CD14-positive monocyte (primary cell): ENCODE results near the gene TOR4A. TPM values are rescaled to one million over a fixed set of nuclear protein-coding genes. Genes with fewer than 3 reads are reported as not detected.

ENCODE experiments used
- DNase-seq, 3 donors: peaks; one replicate each; pipeline ENCODE4 v3.0.0-alpha.2; 2011 to 2022
- H2AFZ ChIP-seq: 2 replicates; pipeline ENCODE4 v1.6.0; 2012; ENCODE audit warnings: mild to moderate bottlenecking, low read depth, low read length, inconsistent platforms; ENCODE audit not compliant: insufficient read depth, poor library complexity, severe bottlenecking
- H3K27ac ChIP-seq, 2 donors: 1 replicate in 1 of 2; 2 replicates in 1 of 2; pipeline ENCODE4 v1.5.1; 2012 to 2013; ENCODE audit warnings: low read length in 2 of 2, control low read depth in 1 of 2, inconsistent platforms in 1 of 2, low read depth in 1 of 2, mild to moderate bottlenecking in 1 of 2
- H3K27me3 ChIP-seq, 2 donors: one replicate each; pipeline versions ENCODE4 v1.6.0 to v1.6.1; 2011 to 2013; ENCODE audit warnings: low read length in 2 of 2; ENCODE audit not compliant: control insufficient read depth in 2 of 2, insufficient read depth in 2 of 2
- H3K36me3 ChIP-seq, 2 donors: replicated peaks in 1 of 2; 1 replicate in 1 of 2; 2 replicates in 1 of 2; pipeline versions ENCODE4 v1.5.1 to v1.6.1; 2012 to 2013; ENCODE audit warnings: low read length in 2 of 2, control low read depth in 1 of 2, inconsistent platforms in 1 of 2, mild to moderate bottlenecking in 1 of 2; ENCODE audit not compliant: insufficient read depth in 2 of 2, control insufficient read depth in 1 of 2
- H3K4me1 ChIP-seq, 2 donors: 1 replicate in 1 of 2; 2 replicates in 1 of 2; pipeline versions ENCODE4 v1.5.1 to v1.6.1; 2012 to 2013; ENCODE audit warnings: low read length in 2 of 2, control low read depth in 1 of 2, inconsistent platforms in 1 of 2, mild to moderate bottlenecking in 1 of 2, moderate library complexity in 1 of 2; ENCODE audit not compliant: insufficient read depth in 2 of 2, control insufficient read depth in 1 of 2
- H3K4me2 ChIP-seq: replicated peaks from 2 replicates; pipeline ENCODE3; 2012; ENCODE audit warnings: low read length, moderate library complexity, mild to moderate bottlenecking; ENCODE audit not compliant: poor library complexity, severe bottlenecking; ENCODE audit errors: extremely low read depth
- H3K4me3 ChIP-seq, 3 experiments: fragments of 200-600 bp in 1 of 3; sonication (generic) in 1 of 3; replicated peaks in 1 of 3; 1 replicate in 2 of 3; 2 replicates in 1 of 3; pipeline ENCODE4 v1.5.1; 2011 to 2013; ENCODE audit warnings: low read length in 3 of 3, mild to moderate bottlenecking in 3 of 3, control low read depth in 2 of 3, low read depth in 2 of 3, inconsistent platforms in 1 of 3, moderate library complexity in 1 of 3
- H3K79me2 ChIP-seq: 2 replicates; pipeline ENCODE4 v1.6.0; 2012; ENCODE audit warnings: mild to moderate bottlenecking, control low read depth, inconsistent platforms, low read length, moderate library complexity; ENCODE audit not compliant: insufficient read depth
- H3K9ac ChIP-seq: 2 replicates; pipeline ENCODE4 v1.6.0; 2017; ENCODE audit warnings: low read length, mild to moderate bottlenecking; ENCODE audit not compliant: insufficient read depth, poor library complexity, severe bottlenecking
- H3K9me3 ChIP-seq, 2 donors: replicated peaks in 1 of 2; 1 replicate in 1 of 2; 2 replicates in 1 of 2; pipeline versions ENCODE4 v1.5.1 to v1.6.1; 2012 to 2013; ENCODE audit warnings: low read length in 2 of 2, control low read depth in 1 of 2; ENCODE audit not compliant: control insufficient read depth in 1 of 2, insufficient read depth in 1 of 2
- H4K20me1 ChIP-seq: 2 replicates; pipeline ENCODE4 v1.6.0; 2012; ENCODE audit warnings: mild to moderate bottlenecking, low read length, control low read depth, moderate library complexity; ENCODE audit not compliant: insufficient read depth
- H3K27ac Mint-ChIP-seq, 7 donors: one replicate each; pipeline ENCODE4 v1.8.0; 2020; ENCODE audit warnings: mild to moderate bottlenecking in 7 of 7, mixed read lengths in 7 of 7, moderate library complexity in 6 of 7, inconsistent platforms in 2 of 7
- H3K27me3 Mint-ChIP-seq, 3 donors: one replicate each; pipeline ENCODE4 v1.8.0; 2021 to 2022; ENCODE audit warnings: low read depth in 3 of 3, mild to moderate bottlenecking in 3 of 3, mixed read lengths in 3 of 3, moderate library complexity in 3 of 3, inconsistent platforms in 1 of 3
- H3K36me3 Mint-ChIP-seq, 2 donors: one replicate each; pipeline ENCODE4 v1.8.0; 2020; ENCODE audit warnings: mixed read lengths in 2 of 2, inconsistent platforms in 1 of 2, mild to moderate bottlenecking in 1 of 2
- H3K4me1 Mint-ChIP-seq: one replicate; pipeline ENCODE4 v1.8.0; 2020; ENCODE audit warnings: mild to moderate bottlenecking, mixed read lengths
- H3K4me3 Mint-ChIP-seq, 2 donors: one replicate each; pipeline ENCODE4 v1.8.0; 2020; ENCODE audit warnings: mild to moderate bottlenecking in 2 of 2, mixed read lengths in 2 of 2, moderate library complexity in 1 of 2
- H3K9me3 Mint-ChIP-seq, 7 donors: one replicate each; pipeline ENCODE4 v1.8.0; 2020 to 2022; ENCODE audit warnings: mixed read lengths in 7 of 7, mild to moderate bottlenecking in 6 of 7, moderate library complexity in 6 of 7, inconsistent platforms in 2 of 7
- CTCF ChIP-seq: fragments of 200-600 bp; IDR thresholded peaks from one replicate; pipeline ENCODE4 v1.8.0; 2022; ENCODE audit warnings: antibody characterized with exemption, mild to moderate bottlenecking
- WGBS: methylation state at CpG from one replicate; pipeline ENCODE4 v1.1.5; 2013; ENCODE audit warnings: missing lambda C conversion rate; ENCODE audit not compliant: insufficient coverage; 5-methylcytosine and 5-hydroxymethylcytosine counted together
- intact Hi-C, 2 donors: fragments of 100-400 bp; cut with micrococcal nuclease; formaldehyde crosslinking; loops; one replicate each; pipeline versions ENCODE4 v1.15.0 to v1.15.1; 2023
- polyA plus RNA-seq, 3 donors: library from polyadenylated mRNA; depleted of rRNA in 1 of 3; unstranded in 2 of 3; stranded (reverse) in 1 of 3; fragments of 300-500 nt in 2 of 3; fragments of >200 nt in 1 of 3; fragmentation: Illumina TruSeq in 2 of 3; gene quantifications; 1 replicate in 2 of 3; 2 replicates in 1 of 3; pipeline ENCODE4 v1.2.3, GENCODE V29; 2012 to 2021

The TOR4A gene
- polyA plus RNA-seq, 3 donors: 13.7 to 17.6 (median 15.4) TPM

- H3K36me3 Mint-ChIP-seq: peaks cover 26 to 59% of the 10 kb centered on the region in 2 donors
- peaks cover 16 to 60% of the 10 kb centered on the region in 2 donors for H3K36me3 ChIP-seq
- peaks cover 24% of the 10 kb centered on the region for H4K20me1 ChIP-seq
- no peak overlapping the region for H3K4me2 ChIP-seq
- H3K9me3 Mint-ChIP-seq: no peaks in the 10 kb centered on the region
- DNase-seq: no peak
- peaks cover 50 to 57% of the 10 kb centered on the region in 2 donors for H3K4me1 ChIP-seq
- no peaks in the 10 kb centered on the region for H3K27me3 ChIP-seq
- peaks cover 0 to 4% (median 2%) of the 10 kb centered on the region in 3 donors for H3K27me3 Mint-ChIP-seq
- H3K27ac ChIP-seq: no peak overlapping the region
- H3K9me3 ChIP-seq: no peaks in the 10 kb centered on the region
- H3K4me3 Mint-ChIP-seq: no peak overlapping the region
- H3K4me3 ChIP-seq: no peak overlapping the region
- H2AFZ ChIP-seq: no peak overlapping the region
- WGBS: 93% methylated on average over 39 of the region's 39 CpGs
- no peak overlapping the region for H3K27ac Mint-ChIP-seq
- TF ChIP-seq CTCF: no peak
- intact Hi-C loops: no loop called here
- no peak overlapping the region for H3K9ac ChIP-seq
- peaks cover 18% of the 10 kb centered on the region for H3K79me2 ChIP-seq
- H3K4me1 Mint-ChIP-seq: peaks cover 56% of the 10 kb centered on the region
Observed at GRCh38 chr9:137272241-137273094, 5.1 kb upstream of the TOR4A start.

- TF ChIP-seq CTCF: no peak
- H3K36me3 ChIP-seq: peaks cover 16 to 56% of the 10 kb centered on the region in 2 donors
- Mint-ChIP-seq H3K36me3 (peaks cover 22 to 53% of the 10 kb centered on the region in 2 donors), H3K4me1 (peaks cover 50% of the 10 kb centered on the region), H3K27ac (no peak overlapping the region), H3K4me3 (no peak overlapping the region), H3K27me3 (peaks cover 0 to 4% (median 2%) of the 10 kb centered on the region in 3 donors), H3K9me3 (no peaks in the 10 kb centered on the region)
- no peak overlapping the region for H3K4me3 ChIP-seq
- H3K4me2 ChIP-seq: no peak overlapping the region
- no peaks in the 10 kb centered on the region for H3K9me3 ChIP-seq
- no peak overlapping the region for H2AFZ ChIP-seq
- H3K79me2 ChIP-seq: peaks cover 22% of the 10 kb centered on the region
- peaks cover 29% of the 10 kb centered on the region for H4K20me1 ChIP-seq
- intact Hi-C loops: no loop called here
- H3K9ac ChIP-seq: no peak overlapping the region
- WGBS: 95% methylated on average over 13 of the region's 13 CpGs
- no peak for DNase-seq
- H3K27ac ChIP-seq: no peak overlapping the region
- peaks cover 44 to 57% of the 10 kb centered on the region in 2 donors for H3K4me1 ChIP-seq
- H3K27me3 ChIP-seq: no peaks in the 10 kb centered on the region
Observed at GRCh38 chr9:137273095-137273490, 4.4 kb upstream of the TOR4A start.
